ENCODE results near the gene SIDT1.

Gene SIDT1

GRCh38 chr3:113659996-113660395 lies 127.6 kb downstream of the SIDT1 start:
- no peak for TF ChIP-seq NFIC (IDR thresholded peaks at IDR 0.05)
- no peak for TF ChIP-seq EGR1 (IDR thresholded peaks at IDR 0.05)
- TF ChIP-seq ZBTB7A (IDR thresholded peaks at IDR 0.05; ENCODE audit: low read depth), result no peak
- no peak for TF ChIP-seq TEAD4 (IDR thresholded peaks at IDR 0.05)
- TF ChIP-seq RAD21 (IDR thresholded peaks at IDR 0.05; ENCODE audit: low read depth), result no peak
- no peak for TF ChIP-seq YY1 (IDR thresholded peaks at IDR 0.05; ENCODE audit: low read depth)
- TF ChIP-seq TAF1 (IDR thresholded peaks at IDR 0.05; ENCODE audit: low read depth), result no peak
- TF ChIP-seq TCF12 (IDR thresholded peaks at IDR 0.05; ENCODE audit: low read depth), result no peak

DNA sequence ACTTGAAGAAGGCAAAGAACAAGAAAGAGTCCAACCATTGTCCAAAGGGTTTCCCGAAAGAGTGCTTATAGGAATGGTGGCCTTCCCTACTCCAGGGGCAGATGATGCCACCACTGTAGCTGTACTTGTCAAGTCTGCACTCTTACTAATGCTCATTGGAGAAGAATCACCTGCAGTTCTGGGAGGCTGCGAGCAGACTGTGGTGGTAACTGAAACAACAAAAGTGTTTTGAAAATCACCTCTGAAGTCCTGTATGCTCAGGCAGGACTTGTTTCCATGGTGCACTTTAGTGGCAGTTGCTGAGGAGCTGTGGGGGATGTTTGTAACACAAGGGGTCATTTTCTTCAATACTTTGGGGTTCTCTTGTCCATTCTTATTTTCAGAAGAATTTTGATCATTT lies 128.1 kb downstream of the SIDT1 start:
- TF ChIP-seq EGR1 (IDR thresholded peaks at IDR 0.05) (no peak), RAD21 (IDR thresholded peaks at IDR 0.05; ENCODE audit: low read depth) (no peak), TCF12 (IDR thresholded peaks at IDR 0.05; ENCODE audit: low read depth) (no peak), CEBPB (IDR thresholded peaks at IDR 0.05) (no peak), FOXM1 (IDR thresholded peaks at IDR 0.05; ENCODE audit: borderline replicate concordance, low read depth) (no peak), TAF1 (IDR thresholded peaks at IDR 0.05; ENCODE audit: low read depth) (no peak), TEAD4 (IDR thresholded peaks at IDR 0.05) (no peak), USF1 (IDR thresholded peaks at IDR 0.05) (no peak), ZBTB7A (IDR thresholded peaks at IDR 0.05; ENCODE audit: low read depth) (no peak), REST (IDR thresholded peaks at IDR 0.05; ENCODE audit: low read depth) (no peak), YY1 (IDR thresholded peaks at IDR 0.05; ENCODE audit: low read depth) (no peak), CREB1 (IDR thresholded peaks at IDR 0.05; ENCODE audit: low read depth) (no peak), NFIC (IDR thresholded peaks at IDR 0.05) (no peak), EP300 (IDR thresholded peaks at IDR 0.05; ENCODE audit: borderline replicate concordance) (no peak)
- TF ChIP-seq, protein P1, sequence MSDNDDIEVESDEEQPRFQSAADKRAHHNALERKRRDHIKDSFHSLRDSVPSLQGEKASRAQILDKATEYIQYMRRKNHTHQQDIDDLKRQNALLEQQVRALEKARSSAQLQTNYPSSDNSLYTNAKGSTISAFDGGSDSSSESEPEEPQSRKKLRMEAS (IDR thresholded peaks at IDR 0.05), result no peak

DNA sequence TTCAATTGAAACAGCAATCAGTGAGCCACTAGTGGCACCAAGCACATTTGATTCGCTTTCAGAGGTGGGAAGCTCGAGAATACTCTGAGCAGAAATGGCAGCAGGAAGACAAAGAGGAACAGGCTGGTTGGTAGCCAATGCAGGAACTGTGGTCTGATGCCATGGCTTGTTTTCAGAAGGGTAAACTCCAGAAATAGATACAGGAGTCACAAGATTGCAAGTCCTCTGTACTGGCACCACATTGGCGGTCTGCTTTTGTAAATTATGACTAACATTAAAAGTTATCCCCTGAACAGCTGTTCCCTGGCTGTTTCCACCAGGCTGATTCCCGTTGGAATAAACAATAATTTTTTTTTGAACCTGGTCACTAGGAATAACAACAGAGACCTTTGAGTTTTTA lies 128.5 kb downstream of the SIDT1 start:
- TF ChIP-seq RAD21 (IDR thresholded peaks at IDR 0.05; ENCODE audit: low read depth) (no peak), TCF12 (IDR thresholded peaks at IDR 0.05; ENCODE audit: low read depth) (no peak), YY1 (IDR thresholded peaks at IDR 0.05; ENCODE audit: low read depth) (no peak), ZBTB7A (IDR thresholded peaks at IDR 0.05; ENCODE audit: low read depth) (no peak), CEBPB (IDR thresholded peaks at IDR 0.05) (no peak), NFIC (IDR thresholded peaks at IDR 0.05) (no peak), REST (IDR thresholded peaks at IDR 0.05; ENCODE audit: low read depth) (no peak), EGR1 (IDR thresholded peaks at IDR 0.05) (no peak)

- TF ChIP-seq TAF1 (IDR thresholded peaks at IDR 0.05; ENCODE audit: low read depth), result no peak
- no peak for TF ChIP-seq YY1 (IDR thresholded peaks at IDR 0.05; ENCODE audit: low read depth)
- no peak for TF ChIP-seq EGR1 (IDR thresholded peaks at IDR 0.05)
- TF ChIP-seq RAD21 (IDR thresholded peaks at IDR 0.05; ENCODE audit: low read depth), result no peak
- TF ChIP-seq TEAD4 (IDR thresholded peaks at IDR 0.05), result no peak
- no peak for TF ChIP-seq NFIC (IDR thresholded peaks at IDR 0.05)
These were observed 130.5 kb downstream of the SIDT1 start for GRCh38 chr3:113662824-113663223.

DNA sequence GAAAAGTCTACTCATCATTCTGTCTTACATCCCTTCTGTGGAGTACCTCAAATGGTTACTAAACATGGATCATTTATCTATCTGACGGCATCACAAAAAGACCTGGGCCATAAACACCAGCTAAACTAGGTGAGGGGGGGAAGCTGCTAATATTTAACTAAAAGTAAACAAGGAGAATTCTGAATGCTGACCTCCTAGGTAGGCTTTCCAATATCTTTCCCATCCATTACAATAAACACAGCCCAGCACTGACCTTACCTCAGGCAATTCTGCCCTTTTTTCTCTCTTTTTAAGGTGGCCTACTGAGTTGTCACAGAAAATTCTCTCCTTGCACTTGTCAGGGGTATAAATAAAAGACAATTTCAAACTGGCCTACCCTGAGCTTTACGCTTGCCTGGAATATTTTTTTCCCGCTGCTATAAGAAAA lies 131.0 kb downstream of the SIDT1 start:
- TF ChIP-seq YY1 (IDR thresholded peaks at IDR 0.05; ENCODE audit: low read depth), result no peak
- TF ChIP-seq ZBTB7A (IDR thresholded peaks at IDR 0.05; ENCODE audit: low read depth), result no peak
- TF ChIP-seq TCF12 (IDR thresholded peaks at IDR 0.05; ENCODE audit: low read depth), result no peak
- no peak for TF ChIP-seq NFIC (IDR thresholded peaks at IDR 0.05)
- no peak for TF ChIP-seq TEAD4 (IDR thresholded peaks at IDR 0.05)

GRCh38 chr3:113663761-113664160 lies 131.4 kb downstream of the SIDT1 start:
- TF ChIP-seq NFIC (IDR thresholded peaks at IDR 0.05) (no peak), CEBPB (IDR thresholded peaks at IDR 0.05) (no peak), ZBTB7A (IDR thresholded peaks at IDR 0.05; ENCODE audit: low read depth) (no peak), CREB1 (IDR thresholded peaks at IDR 0.05; ENCODE audit: low read depth) (no peak), TEAD4 (IDR thresholded peaks at IDR 0.05) (no peak), USF1 (IDR thresholded peaks at IDR 0.05) (no peak), TCF12 (IDR thresholded peaks at IDR 0.05; ENCODE audit: low read depth) (no peak), REST (IDR thresholded peaks at IDR 0.05; ENCODE audit: low read depth) (no peak), YY1 (IDR thresholded peaks at IDR 0.05; ENCODE audit: low read depth) (no peak), RAD21 (IDR thresholded peaks at IDR 0.05; ENCODE audit: low read depth) (no peak), EP300 (IDR thresholded peaks at IDR 0.05; ENCODE audit: borderline replicate concordance) (no peak), EGR1 (IDR thresholded peaks at IDR 0.05) (no peak), TAF1 (IDR thresholded peaks at IDR 0.05; ENCODE audit: low read depth) (no peak)
- TF ChIP-seq, protein P1 (IDR thresholded peaks at IDR 0.05), result no peak
